Activated CD4-positive, alpha-beta T cell treated with anti-CD3 and anti-CD28 coated beads for 4 hours (primary cell): ENCODE data around the gene MMP23B.
"Not testable (repeated sequence)": the region's sequence is repeated elsewhere in the genome, so short reads cannot be mapped to it uniquely, and the experiment has no call there.

Experiments
- DNase-seq, 2 donors: peaks; one replicate each; pipeline ENCODE4 v3.0.0-alpha.2; 2020

Gene MMP23B

DNA sequence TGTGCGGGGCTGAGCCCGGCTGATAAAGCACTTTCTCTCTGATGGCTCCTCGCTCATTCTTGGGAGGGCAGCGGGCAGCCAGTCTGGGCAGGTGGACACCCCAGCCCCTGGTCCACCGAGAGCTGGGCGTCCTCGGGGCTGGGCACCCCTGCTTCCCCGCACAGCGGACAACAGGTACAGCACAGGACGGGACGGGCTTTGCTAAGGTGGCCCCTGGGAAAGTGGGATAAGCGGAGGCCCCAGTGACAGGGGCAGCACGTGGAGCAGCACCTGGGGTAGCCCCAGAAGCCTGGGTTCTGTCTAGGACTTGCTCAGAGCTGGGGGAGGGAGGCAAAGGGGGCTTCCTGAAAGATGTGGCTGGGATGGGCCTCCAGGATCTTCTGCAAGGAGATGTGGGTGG, 2.6 kb downstream of the MMP23B start:
- DNase-seq: not testable (repeated sequence)

DNA sequence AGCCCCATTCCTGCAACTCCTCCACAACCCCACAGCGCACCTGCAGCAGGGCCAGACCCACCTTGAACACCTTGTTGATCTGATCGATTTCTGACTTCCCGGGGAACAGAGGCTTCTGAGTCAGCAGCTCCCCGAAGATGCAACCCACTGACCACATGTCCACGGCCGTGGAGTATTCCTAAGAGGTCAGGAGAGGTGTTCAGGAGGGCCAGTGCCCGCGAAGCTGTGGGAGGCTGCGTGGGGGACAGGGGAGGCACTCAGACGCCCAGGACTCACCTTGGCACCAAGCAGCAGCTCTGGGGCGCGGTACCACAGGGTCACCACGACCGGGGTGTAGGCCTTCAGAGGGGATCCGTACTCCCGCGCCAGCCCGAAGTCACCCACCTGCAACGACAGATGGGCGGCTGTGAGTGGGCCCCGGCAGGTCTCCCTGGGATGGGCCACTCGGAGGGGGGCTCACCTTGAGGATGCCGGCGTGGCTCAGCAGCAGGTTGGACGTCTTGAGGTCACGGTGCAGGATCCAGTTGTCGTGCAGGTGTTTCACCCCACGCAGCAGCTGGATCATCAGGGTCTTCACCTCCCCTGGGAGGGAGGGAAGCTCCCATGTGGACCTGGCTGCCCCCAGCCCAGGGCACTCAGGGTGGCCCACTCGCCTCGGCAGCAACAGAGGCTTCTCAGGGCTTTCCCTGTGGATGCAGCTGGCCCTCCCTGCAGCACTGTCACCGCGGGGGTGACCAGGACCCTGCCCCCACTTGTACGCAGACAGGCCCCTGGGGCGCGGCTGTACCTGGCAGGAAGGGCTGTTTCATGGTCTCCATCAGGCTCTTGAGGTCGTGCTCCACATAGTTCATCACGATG, 4.9 kb downstream of the MMP23B start:
- DNase-seq: not testable (repeated sequence)

DNA sequence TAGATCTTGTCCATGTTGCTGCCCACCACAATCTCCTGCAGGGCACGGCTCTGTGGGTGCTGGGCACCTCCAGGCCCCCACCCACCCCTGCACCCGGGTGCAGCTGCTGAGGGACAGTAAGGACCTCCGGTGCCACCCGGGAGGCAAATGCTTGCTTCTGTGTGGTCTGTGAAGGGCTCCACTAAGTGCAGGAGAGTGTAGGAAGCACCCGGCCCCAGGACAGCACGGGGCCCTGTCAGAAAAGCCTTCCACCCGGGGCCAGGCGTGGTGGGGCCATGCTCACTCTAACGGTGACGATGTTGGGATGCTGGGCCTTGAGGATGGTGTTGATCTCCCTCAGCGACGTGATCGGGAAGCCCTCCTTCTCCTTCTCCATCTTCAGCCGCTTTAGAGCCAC, 5.5 kb downstream of the MMP23B start:
- DNase-seq: not testable (repeated sequence)

DNA sequence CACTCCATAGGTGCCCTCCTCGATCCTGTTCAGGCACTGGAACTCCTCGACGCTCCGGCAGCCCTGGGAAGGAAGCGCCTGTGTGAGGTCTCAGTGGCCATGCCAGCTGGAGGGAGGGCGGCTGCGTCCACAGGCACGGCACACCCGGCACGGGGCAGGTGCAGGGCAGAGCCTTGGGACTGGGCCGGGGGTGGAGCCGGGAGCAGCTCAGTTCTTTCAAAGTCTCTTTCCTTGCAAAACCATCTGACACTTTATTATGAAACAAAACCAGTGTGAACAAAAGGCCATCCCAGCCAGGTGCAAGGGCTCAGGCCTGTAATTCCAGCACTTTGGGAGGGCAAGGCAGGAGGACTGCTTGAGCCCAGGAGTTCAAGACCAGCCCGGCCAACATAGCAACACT, 6.6 kb downstream of the MMP23B start:
- not testable (repeated sequence) for DNase-seq

DNA sequence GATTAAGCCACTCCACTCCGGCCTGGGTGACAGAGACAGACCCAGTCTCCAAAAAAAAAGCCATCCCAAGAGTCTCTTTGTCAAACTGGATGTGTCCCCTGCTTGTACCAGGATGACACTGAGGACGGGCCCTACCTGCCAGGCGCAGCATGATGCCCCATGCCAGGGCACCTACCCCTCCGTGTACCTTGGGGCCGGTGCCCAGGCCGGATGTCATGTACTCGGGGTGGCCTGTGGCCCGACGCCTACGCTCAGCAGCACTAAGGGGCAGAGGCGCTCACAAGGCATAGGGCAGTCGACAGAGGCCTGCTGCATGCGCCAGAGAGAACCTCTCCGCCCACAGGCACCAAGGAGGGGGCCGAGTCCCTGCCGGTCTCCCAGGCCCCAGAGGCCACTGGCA, 7.4 kb downstream of the MMP23B start:
- DNase-seq: not testable (repeated sequence)

DNA sequence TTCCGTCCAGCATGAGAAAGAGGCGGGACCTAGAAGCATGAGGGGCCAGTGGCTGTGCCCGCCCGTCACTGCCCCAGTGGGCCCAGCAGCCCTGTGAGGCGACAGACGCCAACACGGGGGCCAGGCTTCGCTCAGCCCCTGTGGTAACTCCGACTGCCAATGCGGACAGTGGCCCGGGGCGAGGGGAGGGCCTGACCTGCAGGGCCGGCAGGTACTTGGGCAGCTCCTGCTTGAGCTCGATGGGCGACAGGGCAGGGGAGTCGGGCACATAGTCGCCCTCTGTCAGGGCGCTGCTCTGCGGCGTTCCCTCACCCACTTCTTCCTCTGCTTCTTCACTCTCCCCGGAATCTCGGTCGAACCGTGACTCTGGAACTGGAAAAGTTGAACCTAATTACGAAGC, 8.1 kb downstream of the MMP23B start:
- DNase-seq: not testable (repeated sequence)

DNA sequence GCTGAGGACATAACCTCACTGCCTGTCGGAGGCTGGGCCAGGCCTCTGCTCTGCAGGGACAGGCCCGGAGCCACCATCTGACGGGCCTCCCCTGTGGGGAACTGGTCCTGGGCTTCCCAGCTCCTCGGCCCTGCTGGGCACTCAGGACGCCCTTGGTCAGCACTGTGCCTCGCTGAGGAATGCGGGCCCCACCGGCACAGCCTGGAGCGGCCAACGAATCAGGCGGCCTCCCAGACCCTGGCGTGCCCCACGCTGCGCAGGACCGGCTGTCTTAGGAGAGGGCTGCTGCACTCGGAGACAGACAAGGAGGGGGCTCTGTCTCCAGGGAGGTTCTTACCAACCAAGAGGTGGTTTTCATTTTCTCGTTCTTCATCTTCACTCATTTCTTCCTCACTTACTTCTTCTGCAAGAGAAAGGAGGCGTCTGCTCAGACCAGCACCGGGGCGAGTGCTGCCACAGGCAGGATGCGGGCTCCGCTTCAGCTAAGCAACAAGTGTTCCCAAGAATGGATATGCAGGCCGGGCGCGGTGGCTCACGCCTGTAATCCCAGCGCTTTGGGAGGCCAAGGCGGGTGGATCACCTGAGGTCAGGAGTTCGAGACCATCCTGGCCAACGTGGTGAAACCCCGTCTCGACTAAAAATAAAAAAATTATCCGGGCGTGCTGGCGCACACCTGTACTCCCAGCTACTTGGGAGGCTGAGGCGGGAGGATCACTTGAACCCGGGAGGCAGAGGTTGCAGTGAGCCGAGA, 8.9 kb downstream of the MMP23B start:
- DNase-seq: not testable (repeated sequence)

DNA sequence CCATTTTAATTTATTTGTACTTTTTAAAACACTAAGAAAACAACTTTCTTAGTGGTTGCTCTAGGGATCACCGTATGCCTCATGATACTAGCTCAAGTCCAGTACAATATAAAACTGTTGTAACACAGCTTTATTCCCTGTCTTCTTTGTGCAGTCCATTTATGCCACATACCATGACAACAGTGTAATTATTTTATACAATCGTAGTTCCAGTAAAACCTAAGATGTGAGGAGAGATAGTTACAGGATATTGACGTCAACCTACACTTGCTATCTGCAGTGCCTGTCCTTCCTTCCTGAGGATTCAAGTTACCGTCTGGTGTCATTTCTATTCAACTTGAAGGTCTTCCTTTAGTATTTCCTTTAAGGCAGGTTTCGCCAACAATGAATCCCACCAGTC, 14.4 kb downstream of the MMP23B start:
- DNase-seq: not testable (repeated sequence)

DNA sequence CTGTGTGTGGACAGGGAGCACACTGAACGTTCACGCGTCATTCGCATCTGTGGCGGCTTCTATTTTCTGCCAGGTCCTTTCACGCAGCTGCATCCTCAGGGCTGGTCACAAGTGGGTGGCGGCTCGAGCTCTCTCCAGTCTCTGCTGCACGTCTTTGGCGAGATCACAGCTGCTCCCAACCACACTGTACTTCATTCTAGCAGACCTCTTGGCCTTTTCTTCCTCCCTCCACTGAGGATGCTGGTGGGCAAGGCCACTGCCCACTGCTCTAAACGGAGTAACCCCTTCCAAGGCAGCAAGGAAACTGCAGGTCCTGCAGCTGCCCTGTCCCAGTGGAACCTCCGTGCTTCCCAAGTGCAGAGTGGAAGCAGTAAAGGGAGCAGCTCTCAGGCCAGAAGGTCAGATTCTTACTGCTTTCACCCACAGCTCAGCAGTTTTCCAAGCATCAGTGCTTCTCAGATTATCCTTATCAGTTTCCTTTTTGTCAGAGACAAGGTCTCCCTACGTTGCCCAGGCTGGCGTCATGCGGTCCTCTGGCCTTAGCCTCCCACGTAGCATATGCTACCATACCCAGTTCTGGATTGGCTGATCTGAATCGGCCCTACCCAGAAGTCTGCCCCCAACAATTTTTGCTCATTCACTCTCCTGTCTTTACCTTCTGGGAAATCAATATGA, 15.7 kb downstream of the MMP23B start:
- DNase-seq: not testable (repeated sequence)

DNA sequence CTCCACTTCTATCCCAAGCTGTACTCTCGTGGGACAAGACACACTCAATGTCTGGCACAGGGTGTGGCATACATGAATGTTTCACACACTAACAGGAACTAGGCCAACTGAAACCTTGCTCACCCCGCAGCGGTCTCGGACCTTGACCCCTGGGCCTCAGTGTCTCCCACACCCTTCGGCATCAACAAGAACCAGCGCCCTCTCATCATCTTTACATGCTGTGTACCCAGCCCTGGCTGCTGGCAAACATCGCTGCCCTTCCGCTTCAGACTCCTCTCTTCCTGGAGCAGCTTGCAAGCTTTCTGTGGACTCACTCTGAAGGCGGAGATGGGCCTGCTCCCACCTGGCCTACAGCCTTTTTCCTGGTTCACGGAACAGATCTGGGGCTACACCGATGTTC, 16.3 kb downstream of the MMP23B start:
- not testable (repeated sequence) for DNase-seq

DNA sequence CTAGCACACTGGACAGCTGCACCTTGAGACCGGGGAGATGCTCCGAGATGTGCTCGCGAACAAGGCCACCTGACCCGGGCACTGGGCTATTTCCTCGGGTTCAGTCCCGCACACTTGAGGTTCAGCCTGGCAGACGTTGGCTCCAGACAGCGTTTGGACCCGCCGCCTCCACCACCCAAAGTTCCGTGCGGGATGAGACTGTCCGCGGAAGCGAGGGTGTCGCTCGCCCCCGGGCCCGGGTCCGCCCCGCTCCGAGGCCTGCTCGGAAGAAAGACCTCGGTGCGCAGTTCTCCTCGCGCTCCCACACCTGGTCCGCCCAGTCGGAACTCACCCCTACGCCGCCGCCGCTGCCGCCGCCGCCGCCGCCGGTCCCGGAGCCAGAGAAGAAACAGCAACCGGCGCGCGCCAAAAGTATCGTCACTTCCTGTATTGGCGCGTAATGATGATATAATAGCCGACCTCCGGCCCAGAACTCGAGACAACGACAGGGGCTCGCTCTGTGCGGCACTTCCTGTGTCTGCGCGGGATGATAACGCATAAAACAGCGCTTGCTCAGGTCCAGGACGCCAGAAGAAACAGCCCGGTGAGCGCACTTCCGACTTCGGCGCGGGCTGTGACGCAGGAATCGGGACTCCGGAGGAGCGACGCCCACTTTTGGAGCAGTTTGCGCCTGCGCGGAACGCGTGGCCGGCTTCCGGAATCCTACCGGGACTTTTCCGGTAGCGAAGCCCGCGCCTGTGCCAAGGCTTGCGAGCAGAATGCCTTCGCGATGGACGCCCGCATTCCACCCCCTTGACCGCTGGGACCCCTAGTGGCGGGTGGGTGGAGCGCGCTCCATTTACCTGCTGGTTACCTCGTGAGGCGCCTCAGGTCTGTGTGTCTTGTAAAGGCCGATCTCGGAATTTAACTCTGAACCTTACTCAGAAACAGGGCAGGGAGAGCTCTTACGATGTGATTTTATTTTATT, 26.9 kb downstream of the MMP23B start, which contains the start of gene CDK11B:
CDK11B (minus strand) TSS at position 422 of the 967 bp plus-strand sequence. CDS start 1,519 bp downstream, outside the sequence.
- DNase-seq: peak; percentile 93 to 99

DNA sequence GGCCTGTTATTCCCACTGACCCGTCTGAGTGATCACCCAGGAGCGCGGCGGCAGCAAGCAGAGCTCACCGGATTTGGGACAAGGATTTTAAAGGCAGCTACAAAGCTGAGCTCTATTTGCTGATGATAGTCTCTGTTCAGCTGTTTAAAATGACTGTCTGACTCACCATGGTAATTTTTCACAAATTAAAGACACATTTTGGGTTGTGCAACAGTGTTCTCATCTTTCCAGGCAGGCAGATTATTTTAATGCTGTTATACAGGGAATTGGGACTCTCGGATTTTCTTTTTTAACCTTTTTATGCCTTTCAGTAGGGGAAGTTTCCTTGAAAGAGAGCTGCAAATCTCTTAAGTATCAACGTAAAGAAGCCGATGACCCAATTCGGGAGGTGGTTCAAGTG, 30.4 kb downstream of the MMP23B start:
- not testable (repeated sequence) for DNase-seq

DNA sequence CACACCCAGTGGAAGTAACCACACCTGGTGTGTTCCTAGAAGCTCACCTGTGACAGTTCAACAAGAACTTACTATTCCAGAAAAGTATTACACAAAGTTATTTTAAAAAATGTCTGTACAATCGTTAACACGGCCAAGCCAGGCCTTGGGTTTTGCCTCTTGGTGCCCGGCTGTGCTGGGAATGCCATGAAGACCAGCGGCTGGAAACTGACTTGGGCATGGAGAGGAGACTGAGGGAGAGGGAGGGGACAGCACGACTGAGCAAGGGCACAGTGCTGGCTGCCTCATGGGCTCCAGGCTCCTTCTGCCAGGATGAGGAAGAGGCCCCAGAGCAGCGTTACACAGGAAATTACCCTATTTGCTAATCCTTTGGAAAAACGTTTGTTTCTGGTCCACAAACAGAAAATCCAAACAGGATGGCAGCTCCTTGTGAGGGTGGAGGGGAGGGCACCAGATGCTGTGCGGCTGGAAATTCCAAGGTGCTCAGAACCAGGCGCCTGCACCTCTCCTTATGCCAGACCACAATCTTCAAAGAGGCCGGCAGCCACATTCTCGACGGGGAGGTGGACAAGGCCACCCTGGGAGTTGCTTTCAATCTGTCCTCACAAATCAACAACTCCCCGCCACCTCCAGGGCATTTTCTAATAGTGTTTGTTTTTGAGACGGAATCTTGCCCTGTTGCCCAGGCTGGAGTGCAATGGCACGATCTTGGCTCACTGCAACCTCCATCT, 31.0 kb downstream of the MMP23B start:
- not testable (repeated sequence) for DNase-seq

DNA sequence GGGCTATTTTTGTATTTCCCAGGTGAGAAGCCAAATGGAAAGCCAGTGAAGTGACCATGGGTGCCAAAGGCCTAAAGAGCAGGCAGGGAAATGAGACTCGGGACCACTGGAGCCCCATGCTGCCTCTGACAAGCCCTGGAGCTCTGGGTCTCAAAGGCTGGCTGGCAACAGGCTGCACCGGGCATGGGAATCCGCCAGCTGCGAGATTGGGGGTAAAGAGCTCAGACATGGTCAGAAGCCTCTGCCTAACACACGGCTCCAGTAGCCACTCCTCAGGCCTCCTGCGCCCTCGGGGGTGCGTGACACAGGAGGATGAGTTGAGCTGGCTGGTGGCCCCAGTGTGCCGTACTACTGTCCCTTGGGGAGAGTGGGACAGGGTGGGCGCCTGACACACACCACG, 32.3 kb downstream of the MMP23B start:
- DNase-seq: not testable (repeated sequence)

DNA sequence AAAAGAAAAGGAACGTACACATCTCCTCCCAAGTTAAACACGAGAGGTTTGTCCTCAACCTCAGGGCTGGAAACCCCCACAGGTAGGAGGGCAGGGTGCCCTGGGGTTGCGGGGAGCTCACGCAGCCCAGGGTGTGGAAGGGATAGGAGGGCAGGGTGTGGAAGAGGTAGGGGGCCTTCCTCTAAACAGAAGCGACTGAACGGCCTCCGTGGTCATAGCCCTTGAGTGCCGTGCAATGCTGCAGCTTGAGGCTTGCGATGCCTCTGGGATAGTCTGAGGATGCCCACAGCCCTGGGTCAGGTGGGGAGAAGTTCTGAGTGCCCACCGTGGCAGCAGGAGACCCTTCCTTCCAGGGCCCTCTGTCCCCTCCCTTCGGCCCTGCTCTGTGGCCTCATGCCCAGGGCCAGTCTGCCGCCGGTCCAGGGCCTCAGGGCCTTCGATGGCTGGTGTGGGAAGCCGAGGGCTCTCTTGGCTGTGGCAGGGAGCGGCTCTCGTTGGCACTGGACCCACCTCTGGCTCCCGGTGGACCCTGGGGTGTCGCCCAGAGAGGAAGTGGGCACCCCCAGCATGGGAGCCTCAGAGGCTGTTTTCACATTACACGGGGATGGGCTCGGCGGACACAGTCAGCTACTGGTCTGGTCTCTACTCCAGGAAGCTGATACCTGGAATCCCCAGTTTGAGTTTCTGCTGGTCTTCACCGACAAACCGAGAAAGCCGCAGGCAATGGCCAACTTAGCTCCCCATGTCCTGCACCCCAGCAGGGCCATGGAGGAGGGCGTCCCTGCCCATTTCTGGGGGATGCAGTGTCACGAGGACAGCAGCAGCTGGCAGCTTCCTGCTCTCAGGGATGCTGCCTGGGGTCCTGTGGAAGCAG, 33.2 kb downstream of the MMP23B start:
- DNase-seq: no peak

DNA sequence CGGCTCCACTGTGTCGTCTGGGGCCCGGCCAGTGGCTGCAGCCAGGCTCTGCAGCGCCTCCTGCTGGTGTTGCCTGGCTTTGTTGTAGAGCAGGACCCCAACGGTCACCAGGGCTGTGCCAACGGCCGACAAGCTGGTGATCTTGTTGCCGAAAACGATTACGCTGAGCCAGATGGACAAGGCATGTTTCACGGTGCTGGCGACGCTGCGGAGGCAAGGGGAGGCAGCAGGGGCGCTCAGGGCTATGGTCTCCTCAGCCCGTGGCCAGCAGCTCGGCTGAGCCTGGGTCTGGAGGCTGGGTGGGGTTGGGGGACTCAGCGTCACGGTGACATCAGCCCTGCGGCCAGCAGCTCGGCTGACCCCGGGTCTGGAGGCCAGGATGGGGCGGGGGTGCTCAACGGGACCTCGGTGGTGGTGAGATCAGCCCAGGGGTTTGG, 33.9 kb downstream of the MMP23B start:
- DNase-seq: no peak

DNA sequence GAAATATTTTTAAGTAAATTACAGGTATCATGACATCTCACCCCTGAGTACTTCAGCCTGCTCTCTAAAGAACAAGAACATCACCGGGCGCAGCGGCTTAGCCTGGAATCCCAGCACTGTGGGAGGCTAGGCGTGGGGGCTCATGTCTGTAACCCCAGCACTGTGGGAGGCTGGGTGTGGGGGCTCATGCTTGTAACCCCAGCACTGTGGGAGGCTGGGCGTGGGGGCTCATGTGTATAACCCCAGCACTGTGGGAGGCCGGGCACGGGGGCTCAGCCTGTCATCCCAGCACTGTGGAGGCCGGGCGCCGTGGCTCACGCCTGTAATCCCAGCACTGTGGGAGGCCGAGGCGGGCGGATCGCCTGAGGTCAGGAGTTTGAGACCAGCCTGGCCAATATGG, 34.6 kb downstream of the MMP23B start:
- no peak for DNase-seq

DNA sequence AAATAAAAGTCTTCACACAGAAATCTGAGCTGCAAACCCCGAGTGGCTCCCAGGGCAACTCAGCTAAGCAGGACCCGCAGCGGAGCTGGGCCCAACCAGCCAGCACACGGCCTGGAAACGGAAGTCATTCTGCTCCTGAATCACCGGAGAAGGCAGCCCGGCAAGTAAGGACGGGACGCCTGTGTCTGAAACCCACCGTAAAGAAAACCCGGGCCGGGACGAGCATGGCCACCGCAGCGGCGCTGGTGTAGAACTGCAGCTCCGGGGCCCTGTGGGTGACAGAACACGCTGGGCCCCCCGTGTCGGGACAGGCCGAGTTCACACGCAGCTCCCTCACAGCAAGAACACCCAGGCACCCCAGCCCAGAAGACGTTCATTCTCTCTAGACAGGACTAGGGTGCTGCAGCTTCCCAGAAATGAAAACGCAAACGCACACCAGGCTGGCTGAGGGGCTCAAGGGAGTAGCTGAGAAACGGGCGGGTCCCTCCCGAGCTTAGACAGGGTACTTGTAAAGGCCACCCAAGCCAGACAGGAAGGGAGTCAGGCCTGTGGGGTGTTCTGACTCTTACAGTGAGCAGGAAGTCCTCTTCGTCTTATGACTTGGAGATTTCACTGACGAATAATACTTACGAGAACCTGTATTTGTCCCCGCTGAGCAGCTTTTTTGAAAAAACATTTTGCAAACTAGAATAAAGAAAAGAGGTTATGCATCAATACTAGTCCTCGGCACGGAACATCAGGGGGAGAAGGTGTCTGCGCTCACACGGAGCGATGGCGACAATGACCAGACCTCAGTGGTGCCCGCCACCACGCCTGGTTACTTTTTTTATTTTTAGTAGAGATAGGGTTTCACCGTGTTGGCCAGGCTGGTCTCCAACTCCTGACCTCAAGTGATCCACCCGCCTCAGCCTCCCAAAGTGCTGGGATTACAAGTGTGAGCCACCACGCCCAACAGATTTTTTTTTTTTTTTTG, 37.8 kb downstream of the MMP23B start:
- no peak for DNase-seq

DNA sequence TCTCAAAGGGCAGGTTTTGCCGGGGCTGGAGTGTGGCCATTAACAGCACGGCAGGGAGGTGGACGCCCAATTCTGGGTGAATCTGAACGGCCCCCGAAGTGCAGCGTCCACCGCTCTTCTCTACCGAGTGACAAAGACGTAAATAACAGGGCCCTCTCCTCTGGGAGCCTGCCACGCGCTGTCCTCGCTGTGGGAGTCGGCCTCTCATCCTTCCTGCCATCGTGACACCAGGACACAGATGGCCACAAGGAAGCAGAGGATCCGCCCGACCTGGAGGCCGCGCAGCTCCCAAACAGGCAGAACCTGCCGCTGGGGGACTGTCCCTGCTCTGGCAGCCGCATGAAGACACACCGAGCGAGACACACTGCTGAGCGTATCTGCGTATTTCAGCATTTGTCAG, 38.9 kb downstream of the MMP23B start:
- DNase-seq: no peak
